CD4-positive, alpha-beta T cell treated with Interleukin-17A for 1 hour (primary cell): ENCODE results near the gene DGKI.

ENCODE experiments used
- DNase-seq: peaks from one replicate; pipeline ENCODE4 v3.0.0-alpha.2; 2020

The DGKI gene

GRCh38 chr7:137846827-137847567 is at the start of gene DGKI:
TSS of gene DGKI (minus strand) at chr7:137846974.
- no peak for DNase-seq

DNA sequence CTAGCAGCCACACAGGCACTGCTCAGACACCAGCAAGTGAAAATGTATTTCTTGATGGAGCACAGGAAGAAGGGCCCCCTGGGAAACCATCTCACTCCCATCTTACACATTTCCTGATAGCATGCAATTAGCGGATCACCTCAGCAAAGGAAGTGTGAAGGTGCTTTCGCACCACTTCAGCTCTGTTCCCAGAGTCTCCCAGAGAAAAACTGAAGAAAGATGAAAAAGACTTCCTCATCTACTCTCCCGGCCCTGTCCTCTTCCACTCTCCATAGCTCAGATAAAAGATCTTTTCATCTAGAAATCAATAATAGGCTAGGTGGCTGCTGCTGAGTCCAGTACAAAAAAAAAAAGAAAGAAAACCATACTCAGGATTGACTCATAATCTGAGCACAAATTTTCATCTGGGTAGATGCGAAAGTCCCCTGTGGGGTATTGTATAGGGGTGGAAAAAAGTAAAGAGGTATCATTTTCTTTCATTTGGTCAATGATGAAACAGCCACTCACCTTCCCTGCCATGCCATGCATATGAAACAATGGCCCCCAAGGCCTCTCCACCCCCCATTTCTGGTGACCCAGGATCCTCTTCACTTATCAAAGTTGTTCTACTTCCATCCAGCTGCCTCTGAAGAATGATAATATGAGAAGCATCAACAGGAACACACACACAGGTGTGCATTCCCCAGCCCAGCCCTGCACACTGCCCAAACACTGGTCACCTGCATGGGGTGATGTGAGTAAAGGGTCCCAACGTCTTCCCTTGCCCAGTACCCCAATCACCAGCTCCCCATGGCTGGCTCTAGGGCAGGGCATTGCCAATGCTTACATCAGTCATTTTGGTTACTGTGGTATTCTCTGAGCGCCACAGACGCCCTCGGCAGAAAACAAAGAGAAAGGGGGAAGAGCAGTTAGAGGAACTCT is 48.8 kb upstream of the DGKI start:
- no peak for DNase-seq

DNA sequence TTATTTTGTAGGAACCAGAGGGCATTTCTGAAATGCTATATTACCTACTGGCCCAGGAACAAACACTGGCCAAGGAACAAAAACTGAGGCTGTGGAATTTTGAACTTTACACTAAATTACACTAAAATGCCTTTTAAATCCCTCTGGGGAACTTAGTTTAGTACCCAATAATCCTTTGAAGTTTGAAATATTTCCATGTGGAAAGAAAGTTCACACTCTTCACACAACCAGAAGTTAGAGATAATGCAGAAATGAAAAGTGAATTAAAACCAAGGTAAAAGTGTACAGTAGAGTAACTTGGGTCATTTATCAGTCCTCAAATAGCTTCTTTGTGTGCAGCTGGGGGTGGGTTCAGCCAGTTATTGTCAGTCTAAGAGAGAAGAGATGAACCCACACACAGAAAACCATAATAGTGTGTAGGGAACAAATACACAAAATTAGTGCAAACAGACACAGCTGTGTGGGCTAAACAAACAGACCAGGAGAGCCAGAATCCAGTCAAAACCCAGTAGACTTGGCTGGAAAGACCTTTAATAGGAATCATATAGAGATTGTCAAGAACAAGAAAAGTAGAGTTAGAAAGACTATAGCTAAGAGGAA is 46.5 kb upstream of the DGKI start:
- DNase-seq = no peak

DNA sequence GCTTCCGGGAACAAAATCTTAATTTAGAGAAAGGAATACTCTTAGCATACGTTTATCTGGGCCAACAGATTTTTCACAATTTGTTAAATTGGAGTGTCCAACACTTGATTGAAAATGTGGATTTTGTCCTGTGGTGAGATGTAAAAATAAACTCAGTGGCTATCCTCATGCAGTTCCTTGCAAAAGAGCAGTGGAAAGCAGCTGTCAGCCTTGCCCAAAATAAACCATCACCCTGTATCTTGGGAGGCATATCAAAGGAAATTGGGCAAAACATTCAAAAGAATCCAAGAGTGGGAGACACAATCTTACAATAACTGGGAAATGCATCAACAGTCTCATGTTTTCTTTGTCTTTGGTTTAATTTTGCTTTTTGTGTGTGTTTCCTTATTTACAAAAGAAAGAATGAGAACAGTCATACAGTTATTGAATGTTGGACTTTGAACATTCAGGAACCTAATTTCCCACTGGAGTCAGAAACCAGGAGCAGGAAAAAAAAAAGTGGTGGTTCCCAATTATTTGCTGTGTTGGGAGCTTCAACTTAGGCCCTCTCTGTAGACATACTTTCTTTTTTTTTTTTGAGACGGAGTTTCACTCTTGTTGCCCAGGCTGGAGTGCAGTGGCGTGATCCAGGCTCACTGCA is 44.4 kb upstream of the DGKI start:
- no peak for DNase-seq

DNA sequence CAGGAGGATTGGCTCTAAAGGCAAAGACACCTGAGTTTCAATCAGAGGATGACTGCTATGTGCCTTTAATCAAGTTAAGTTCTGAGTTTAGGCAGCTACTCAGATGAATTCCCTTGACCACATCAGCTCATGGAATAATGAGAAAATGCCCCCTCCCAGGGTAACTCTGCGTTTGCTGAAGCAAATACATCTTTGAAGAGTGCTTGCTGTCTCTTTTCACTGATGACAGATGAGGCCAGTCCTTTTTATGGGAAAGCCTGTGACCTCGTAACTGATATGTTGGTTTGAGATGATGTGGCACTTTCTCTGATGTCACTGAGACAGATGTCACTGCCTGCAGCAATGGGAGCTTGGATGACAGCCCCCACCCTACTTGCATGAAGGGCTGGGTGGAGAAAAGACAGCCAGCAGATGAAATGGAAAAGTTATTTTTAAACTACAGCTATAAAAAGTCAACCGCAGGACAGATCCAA is 43.7 kb upstream of the DGKI start:
- DNase-seq = no peak

- no peak for DNase-seq
Observed at GRCh38 chr7:137888241-137888640, 41.5 kb upstream of the DGKI start.

DNA sequence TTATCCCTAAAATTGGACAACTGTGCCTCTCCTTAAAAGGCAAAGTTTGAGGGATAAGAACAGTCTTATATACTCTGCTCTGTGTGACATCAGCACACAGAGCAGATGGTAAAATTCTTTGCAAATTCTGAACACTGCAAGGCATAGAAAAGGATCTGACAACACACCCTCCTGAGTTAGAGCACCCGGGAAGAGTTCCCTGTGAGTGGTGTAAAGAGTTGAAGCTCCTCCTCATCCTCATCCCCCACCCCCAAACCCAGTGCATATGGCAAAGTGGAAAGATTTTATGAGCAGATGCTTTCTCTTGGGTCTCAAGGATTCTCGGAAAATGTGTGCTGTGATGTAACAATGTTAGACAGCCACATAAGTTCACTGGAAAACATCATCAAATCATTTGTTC is 40.0 kb upstream of the DGKI start:
- DNase-seq = no peak

DNA sequence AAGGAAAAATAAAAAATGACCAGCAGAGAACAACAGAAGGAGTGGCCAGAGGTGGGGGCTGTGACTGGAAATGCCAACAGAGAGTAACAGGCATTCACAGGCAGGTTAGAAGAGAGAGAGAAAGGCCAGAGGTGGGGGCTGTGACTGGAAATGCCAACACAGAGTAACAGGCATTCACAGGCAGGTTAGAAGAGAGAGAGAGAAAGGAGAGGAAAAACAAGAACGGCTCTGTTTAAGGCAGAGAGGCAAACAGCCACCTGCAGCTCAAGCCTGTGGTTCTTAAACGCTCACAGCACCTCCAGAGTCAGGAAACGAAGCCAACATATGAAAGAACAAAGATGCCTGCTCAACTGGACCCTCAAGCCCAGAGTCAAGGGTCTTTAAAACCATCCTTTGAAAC is 39.5 kb upstream of the DGKI start:
- DNase-seq = no peak

- no peak for DNase-seq
Observed at GRCh38 chr7:137885678-137886077, 38.9 kb upstream of the DGKI start.

DNA sequence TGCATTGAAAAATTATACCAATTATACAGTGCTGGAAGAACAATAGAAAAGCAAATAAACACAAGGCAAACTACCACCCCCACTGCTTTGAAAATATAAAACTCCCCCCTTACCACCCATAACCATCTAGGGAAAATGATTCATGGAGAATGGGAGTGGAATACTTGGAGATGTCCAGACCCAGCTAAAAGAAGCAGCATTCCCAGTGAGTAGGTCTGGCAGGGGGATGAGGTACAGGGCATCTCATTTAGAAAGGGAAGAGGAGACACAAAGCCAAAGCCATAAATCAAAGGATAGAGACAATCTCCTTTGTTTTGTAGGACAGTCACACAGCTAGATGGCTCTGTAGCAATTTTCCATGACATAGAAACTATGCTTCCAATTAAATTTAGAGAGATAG is 36.0 kb upstream of the DGKI start:
- no peak for DNase-seq

- no peak for DNase-seq
Observed at GRCh38 chr7:137882261-137882668, 35.5 kb upstream of the DGKI start.

- DNase-seq = no peak
Observed at GRCh38 chr7:137881607-137882260, 35.0 kb upstream of the DGKI start.

- DNase-seq = no peak
Observed at GRCh38 chr7:137880432-137880831, 33.7 kb upstream of the DGKI start.

DNA sequence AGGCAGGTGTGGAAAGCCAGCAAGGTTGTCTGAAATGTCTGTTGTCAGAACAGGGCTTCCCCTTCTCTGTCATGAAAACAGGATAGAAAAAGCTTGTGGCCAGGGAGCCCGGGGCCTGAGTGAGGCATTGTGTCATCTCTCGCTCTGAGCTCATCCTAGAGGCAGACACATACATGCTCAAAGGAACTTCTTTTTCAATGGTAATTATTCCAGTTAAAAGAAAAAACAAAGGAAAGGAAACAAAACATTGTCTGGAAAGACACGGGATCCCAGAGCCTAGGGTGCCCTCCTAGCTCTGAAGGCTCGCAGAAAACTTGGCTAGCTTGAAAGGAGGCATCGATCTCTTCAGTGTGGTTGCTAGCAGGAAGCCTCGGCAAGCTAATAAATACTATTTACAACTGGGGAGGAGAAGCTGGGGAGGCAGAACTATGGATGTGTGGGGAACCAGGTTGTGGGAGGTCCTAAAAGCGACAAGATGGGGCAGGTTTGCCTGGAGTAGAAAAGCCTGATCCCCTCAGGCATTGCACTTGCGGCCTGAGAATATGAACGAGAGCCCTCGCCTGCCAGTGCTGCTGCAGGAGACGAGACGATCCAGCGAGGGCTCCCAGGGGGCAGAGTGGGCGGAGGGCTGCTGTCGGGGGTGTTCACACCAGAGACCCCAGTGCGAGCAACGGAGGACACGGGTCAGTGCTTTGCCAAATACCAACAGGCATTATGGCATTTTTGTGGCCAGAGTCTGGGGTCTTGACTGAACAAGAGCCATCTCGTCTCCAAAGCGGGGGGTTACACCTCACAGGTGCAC is 32.8 kb upstream of the DGKI start:
- DNase-seq = no peak

- no peak for DNase-seq
Observed at GRCh38 chr7:137878333-137878961, 31.7 kb upstream of the DGKI start.

- DNase-seq = no peak
Observed at GRCh38 chr7:137877027-137877675, 30.4 kb upstream of the DGKI start.

DNA sequence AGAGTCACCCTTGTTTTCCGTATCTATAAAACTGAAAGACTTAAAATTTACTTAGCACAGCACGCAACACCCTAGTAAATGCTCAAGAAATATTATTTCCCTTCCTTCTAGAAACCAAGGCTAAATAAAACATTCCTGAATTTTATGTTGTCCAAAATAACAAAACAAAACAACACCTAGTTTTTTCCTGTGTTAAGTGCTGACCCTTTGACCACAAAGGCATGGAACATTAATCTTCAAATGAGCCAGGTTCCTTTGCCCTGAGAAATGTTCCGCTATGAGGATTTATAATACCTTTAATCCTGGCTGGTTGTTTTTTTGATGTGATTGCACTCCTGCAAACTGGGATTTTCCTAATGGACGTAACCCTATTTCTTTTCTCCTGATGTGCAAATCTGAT is 29.0 kb upstream of the DGKI start:
- DNase-seq = no peak

DNA sequence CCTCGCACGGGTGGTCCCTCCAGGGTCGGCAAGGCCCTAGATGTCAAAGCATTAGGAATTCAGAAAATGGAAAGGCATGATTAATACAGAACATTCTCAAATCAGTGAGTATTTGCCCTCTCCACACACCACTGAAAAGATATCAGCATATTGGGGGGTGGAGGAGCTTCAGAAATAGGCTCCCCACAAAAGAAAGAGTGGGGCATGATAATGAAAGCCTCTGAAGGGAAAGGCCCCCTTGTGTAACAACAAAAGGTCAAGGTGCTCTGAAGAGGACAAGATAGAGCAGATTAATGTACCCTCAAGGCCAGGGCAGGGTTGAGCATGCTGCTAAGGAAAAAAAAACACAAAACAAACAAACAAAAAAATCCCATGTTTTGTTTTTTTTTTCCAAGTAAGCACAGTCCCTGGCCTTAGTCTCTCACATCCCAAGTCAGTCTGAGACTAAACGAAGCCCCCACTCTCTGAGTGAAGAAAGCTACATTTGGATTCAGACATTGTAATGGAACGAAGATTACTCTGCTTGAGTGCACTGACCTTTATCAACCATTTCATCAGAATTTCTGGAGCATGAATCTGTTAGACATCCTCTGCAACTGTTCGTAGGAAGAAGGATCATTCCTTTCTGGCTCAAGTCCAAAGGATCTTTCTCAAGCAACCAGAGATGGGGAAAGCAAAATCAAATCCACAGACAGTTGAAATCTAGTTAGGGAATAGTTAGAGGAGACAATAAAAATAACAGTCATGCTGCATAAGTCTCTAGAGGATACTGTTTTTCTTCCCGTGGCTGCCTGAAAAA is 27.4 kb upstream of the DGKI start:
- DNase-seq = no peak

- DNase-seq = no peak
Observed at GRCh38 chr7:137873524-137873923, 26.8 kb upstream of the DGKI start.
